ENCODE data around the gene RTP5.

The RTP5 gene

DNA sequence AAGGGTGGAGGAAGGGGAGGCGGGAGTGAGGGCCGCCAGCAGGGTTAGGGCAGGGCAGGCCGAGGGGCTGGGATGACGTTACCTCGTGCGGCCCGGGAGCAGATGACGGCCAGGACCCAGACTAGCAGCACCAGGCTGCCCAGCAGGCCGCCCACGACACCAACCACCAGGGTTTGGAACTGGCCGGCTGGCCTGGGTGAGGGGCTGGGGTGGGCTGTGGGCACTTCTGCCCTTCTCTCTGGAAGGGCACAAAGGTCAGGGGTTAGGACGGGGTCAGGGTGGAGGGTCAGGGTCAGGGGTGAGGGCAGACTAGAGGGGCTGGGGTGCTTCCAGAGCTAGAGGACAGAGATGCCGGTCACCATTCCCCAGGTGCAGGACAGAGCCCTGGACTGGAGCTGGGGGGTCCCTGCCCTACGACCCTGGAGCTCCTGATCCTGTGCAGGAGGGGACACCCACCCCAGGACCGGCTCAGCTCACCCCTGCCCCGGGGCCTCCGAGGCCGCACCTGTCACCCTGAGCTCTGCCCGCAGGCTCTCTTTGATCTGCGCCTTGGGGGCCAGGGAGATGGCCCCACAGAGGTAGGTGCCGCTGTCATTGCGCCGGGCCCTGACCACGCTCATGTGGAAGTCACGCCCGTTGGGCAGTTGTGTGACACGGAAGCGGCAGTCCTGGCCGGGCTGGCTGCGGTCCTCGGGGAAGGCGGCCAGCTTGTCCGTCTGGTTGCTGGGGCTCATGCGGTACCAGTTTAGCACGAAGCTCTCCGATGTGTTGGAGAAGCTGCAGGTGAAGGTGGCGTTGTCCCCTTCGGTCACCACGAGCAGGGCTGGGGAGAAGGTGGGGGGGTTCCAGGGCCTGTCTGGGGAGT, 17.2 kb upstream of the RTP5 start:
- H3K4me1 ChIP-seq (ENCODE audit: control insufficient read depth in 5 of 5, insufficient read depth in 5 of 5, low read length in 5 of 5) = peaks cover 0 to 30% (median 14%) of the 10 kb centered on the region in 5 donors
- no peaks in the 10 kb centered on the region for H3K9me3 ChIP-seq (ENCODE audit: control insufficient read depth in 5 of 5, low read length in 5 of 5)
- no peaks in the 10 kb centered on the region for H3K27me3 ChIP-seq (ENCODE audit: control insufficient read depth in 5 of 5, insufficient read depth in 4 of 5, low read length in 5 of 5)

DNA sequence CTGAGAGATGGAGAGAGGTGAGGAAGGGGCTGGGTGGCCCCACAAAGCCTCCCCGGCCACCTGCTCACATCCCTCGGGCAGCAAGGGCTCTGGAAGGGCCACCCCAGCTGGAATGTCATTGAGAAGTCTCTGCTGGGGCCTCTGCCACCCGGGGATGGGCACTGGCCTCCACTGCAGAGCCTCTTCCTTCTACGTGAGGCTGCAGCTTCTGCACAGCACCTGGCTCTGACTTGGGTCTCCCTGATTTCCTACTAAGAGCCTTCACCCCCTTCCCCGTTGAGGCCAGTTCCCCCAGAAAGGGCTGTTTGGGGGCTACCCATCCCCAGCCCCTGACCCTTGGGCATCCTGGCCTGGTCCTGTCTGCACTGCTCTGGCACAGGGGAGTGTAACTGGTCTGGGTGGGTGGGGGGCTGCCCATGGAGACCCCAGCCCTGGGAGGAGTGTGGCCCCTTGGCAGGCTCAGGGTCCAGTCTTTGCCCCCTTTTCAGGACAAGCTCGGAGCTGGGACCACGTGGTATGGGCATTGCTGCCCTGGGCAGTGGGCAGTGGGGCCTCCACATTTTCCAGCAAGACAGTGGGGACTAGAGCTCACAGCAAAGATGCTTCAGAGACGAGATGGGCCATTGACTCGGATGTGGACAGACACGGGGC, 16.4 kb upstream of the RTP5 start:
- Histone ChIP-seq H3K4me3 (ENCODE audit: low read depth in 1 of 5, low read length in 5 of 5) (no peak overlapping the region), H3K9ac (ENCODE audit: low read length in 5 of 5) (no peak overlapping the region), H3K4me1 (ENCODE audit: control insufficient read depth in 5 of 5, insufficient read depth in 5 of 5, low read length in 5 of 5) (peaks cover 0 to 32% (median 15%) of the 10 kb centered on the region in 5 donors), H3K27me3 (ENCODE audit: control insufficient read depth in 5 of 5, insufficient read depth in 4 of 5, low read length in 5 of 5) (no peaks in the 10 kb centered on the region), H3K27ac (ENCODE audit: low read depth, low read length) (no peak overlapping the region), H3K9me3 (ENCODE audit: control insufficient read depth in 5 of 5, low read length in 5 of 5) (no peaks in the 10 kb centered on the region), H3K36me3 (ENCODE audit: control insufficient read depth in 5 of 5, insufficient read depth in 5 of 5, low read length in 5 of 5) (no peaks in the 10 kb centered on the region)

More for the DNA sequence above, 17.2 kb upstream of the RTP5 start:
- Histone ChIP-seq H3K27ac (ENCODE audit: low read depth, low read length) (no peak overlapping the region), H3K9ac (ENCODE audit: low read length in 5 of 5) (no peak overlapping the region), H3K36me3 (ENCODE audit: control insufficient read depth in 5 of 5, insufficient read depth in 5 of 5, low read length in 5 of 5) (no peaks in the 10 kb centered on the region), H3K4me3 (ENCODE audit: low read depth in 1 of 5, low read length in 5 of 5) (no peak overlapping the region)

DNA sequence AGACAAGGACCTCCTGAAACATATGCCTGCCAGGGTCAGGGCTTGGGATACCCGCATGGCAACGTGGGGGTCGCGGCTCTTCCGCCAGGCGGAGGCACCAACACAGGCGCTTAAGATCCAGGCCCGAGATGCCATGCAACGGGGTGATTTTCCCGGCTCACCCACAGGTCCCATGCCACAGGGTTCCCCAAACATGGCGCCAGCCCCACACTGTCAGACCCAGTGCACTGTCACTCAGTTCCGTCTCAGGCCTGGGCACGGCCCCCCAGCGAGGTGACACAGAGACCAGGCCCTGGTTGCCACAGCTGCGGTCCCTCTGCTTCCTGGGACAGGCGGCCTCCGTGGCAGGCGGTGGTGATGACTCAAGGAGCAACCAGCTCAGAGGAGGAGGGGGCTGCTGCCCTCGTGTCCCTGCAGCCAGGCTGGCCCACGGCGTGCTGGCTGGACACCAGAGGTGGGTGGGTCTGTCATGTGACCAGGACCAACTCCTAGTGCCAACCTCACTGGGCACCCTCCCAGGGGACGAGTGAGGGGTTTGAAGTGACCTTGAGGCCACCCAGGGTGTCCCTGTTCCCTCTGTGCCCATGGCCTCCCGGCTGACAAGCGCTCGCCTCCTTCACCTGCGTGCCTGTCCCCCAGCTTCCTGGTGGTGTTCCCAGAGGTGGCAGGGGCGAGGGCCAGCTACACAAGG, 15.7 kb upstream of the RTP5 start:
- Histone ChIP-seq H3K27me3 (ENCODE audit: control insufficient read depth in 5 of 5, insufficient read depth in 4 of 5, low read length in 5 of 5) (no peaks in the 10 kb centered on the region), H3K9ac (ENCODE audit: low read length in 5 of 5) (no peak overlapping the region), H3K9me3 (ENCODE audit: control insufficient read depth in 5 of 5, low read length in 5 of 5) (no peaks in the 10 kb centered on the region), H3K4me1 (ENCODE audit: control insufficient read depth in 5 of 5, insufficient read depth in 5 of 5, low read length in 5 of 5) (peaks cover 0 to 32% (median 15%) of the 10 kb centered on the region in 5 donors), H3K36me3 (ENCODE audit: control insufficient read depth in 5 of 5, insufficient read depth in 5 of 5, low read length in 5 of 5) (no peaks in the 10 kb centered on the region), H3K27ac (ENCODE audit: low read depth, low read length) (no peak overlapping the region), H3K4me3 (ENCODE audit: low read depth in 1 of 5, low read length in 5 of 5) (no peak overlapping the region)

DNA sequence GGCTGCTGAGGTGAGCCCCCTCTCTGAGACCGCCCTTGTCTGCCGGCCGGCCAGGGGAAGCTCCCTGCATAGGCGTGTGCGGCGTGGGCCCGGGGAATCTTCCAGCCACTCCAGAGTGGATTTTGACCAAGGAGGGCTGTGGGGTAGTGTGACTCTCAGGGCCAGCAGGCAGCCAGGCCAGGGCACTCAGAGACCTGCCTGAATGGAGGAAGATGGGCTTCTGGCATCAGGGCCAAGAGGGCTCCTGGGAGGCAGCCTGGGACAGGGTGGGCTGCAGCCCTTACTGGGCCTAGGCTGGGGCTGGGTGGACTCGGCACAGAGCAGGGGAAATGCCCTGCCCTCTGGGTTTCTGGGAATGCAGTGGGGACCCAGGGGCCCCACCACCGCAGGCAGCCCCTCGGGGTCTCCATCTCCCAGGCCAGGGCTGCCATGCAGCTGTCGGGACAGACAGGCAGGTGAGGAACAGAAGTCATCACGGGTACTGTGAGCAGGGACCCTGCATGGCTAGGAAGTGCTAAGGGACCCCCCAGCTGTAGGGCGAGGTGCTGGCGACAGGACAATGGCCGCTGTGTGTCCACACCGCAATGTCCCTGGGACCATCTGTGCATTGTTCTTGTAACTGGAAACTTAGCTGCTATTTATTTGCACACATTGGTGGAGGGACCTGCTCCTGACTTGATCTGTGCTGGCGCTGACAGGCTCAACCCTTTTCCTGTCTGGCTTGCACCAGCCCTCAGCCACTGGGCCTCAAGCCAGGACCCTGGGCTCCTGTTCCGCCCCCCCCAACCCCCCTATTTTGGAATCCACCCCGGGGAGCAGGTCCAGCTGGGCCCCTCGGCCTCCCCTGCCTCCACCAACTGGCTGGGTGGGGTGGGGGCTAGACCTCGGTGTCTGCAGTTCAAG, 14.9 kb upstream of the RTP5 start:
- Histone ChIP-seq H3K27ac (ENCODE audit: low read depth, low read length) (no peak overlapping the region), H3K27me3 (ENCODE audit: control insufficient read depth in 5 of 5, insufficient read depth in 4 of 5, low read length in 5 of 5) (no peaks in the 10 kb centered on the region), H3K36me3 (ENCODE audit: control insufficient read depth in 5 of 5, insufficient read depth in 5 of 5, low read length in 5 of 5) (no peaks in the 10 kb centered on the region), H3K4me1 (ENCODE audit: control insufficient read depth in 5 of 5, insufficient read depth in 5 of 5, low read length in 5 of 5) (peaks cover 0 to 38% (median 21%) of the 10 kb centered on the region in 5 donors), H3K9me3 (ENCODE audit: control insufficient read depth in 5 of 5, low read length in 5 of 5) (no peaks in the 10 kb centered on the region), H3K9ac (ENCODE audit: low read length in 5 of 5) (no peak overlapping the region), H3K4me3 (ENCODE audit: low read depth in 1 of 5, low read length in 5 of 5) (no peak overlapping the region)

DNA sequence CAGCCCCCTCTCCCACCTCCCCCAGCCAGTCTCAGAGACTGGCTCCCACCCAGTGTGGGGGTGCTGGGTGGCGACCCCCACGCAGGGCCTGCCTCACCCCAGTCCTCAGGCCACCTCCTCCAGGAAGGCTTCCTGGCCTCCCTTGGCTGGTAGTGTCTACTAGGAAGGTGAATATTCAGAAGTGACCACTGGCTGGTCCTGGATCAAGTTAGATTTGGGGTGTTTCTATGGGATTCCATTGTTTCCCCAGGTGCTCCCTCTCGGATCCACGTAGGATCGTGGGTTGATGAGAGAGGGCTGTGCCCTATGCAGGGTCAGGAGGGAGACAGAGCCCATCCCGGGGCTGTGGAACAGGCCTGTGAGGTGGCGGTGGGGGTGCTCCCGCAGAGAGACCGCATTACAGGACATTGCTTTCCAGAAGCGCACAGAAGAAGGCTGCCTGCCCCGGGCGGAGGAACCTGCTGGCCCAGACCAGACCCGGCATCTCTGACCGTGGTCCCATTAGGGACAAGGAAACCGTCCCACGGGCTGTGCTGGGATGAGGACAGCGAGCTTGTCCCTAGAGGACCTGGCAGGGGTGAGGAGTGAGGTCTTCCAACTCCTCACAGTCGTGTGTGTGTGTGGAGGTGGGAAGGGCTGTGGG, 14.2 kb upstream of the RTP5 start:
- Histone ChIP-seq H3K4me3 (ENCODE audit: low read depth in 1 of 5, low read length in 5 of 5) (no peak overlapping the region), H3K9me3 (ENCODE audit: control insufficient read depth in 5 of 5, low read length in 5 of 5) (no peaks in the 10 kb centered on the region), H3K27ac (ENCODE audit: low read depth, low read length) (no peak overlapping the region), H3K4me1 (ENCODE audit: control insufficient read depth in 5 of 5, insufficient read depth in 5 of 5, low read length in 5 of 5) (peaks cover 0 to 45% (median 27%) of the 10 kb centered on the region in 5 donors), H3K9ac (ENCODE audit: low read length in 5 of 5) (no peak overlapping the region), H3K27me3 (ENCODE audit: control insufficient read depth in 5 of 5, insufficient read depth in 4 of 5, low read length in 5 of 5) (no peaks in the 10 kb centered on the region), H3K36me3 (ENCODE audit: control insufficient read depth in 5 of 5, insufficient read depth in 5 of 5, low read length in 5 of 5) (no peaks in the 10 kb centered on the region)

DNA sequence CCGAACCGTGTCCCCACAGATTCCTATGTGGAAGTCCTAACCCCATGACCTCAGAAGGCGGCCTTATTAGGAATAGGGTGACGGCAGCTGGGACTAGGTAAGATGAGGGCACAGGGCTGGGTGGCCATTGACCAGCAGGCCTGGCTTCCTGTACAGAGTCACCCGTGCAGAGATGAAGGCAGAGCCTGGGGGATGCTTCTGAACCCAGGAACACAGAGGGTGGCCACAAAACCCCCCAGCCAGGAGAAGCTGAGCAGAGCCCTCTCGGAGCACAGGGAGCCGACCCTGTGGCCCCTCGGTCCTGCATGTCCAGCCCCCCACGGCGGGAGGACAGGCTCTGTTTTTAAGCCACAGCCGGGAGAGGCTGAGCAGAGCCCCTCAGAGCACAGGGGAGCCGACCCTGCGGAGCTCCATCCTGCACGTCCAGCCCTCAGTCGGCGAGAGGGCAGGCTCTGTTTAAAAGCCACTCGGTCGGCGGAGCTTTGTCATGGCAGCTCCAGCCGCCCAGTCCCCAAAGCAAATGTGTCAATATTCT, 13.6 kb upstream of the RTP5 start:
- H3K4me3 ChIP-seq (ENCODE audit: low read depth in 1 of 5, low read length in 5 of 5) = no peak overlapping the region
- no peaks in the 10 kb centered on the region for H3K9me3 ChIP-seq (ENCODE audit: control insufficient read depth in 5 of 5, low read length in 5 of 5)
- H3K27me3 ChIP-seq (ENCODE audit: control insufficient read depth in 5 of 5, insufficient read depth in 4 of 5, low read length in 5 of 5) = no peaks in the 10 kb centered on the region
- no peak overlapping the region for H3K9ac ChIP-seq (ENCODE audit: low read length in 5 of 5)
- H3K27ac ChIP-seq (ENCODE audit: low read depth, low read length) = no peak overlapping the region
- no peaks in the 10 kb centered on the region for H3K36me3 ChIP-seq (ENCODE audit: control insufficient read depth in 5 of 5, insufficient read depth in 5 of 5, low read length in 5 of 5)
- H3K4me1 ChIP-seq (ENCODE audit: control insufficient read depth in 5 of 5, insufficient read depth in 5 of 5, low read length in 5 of 5) = peaks cover 0 to 50% (median 28%) of the 10 kb centered on the region in 5 donors

DNA sequence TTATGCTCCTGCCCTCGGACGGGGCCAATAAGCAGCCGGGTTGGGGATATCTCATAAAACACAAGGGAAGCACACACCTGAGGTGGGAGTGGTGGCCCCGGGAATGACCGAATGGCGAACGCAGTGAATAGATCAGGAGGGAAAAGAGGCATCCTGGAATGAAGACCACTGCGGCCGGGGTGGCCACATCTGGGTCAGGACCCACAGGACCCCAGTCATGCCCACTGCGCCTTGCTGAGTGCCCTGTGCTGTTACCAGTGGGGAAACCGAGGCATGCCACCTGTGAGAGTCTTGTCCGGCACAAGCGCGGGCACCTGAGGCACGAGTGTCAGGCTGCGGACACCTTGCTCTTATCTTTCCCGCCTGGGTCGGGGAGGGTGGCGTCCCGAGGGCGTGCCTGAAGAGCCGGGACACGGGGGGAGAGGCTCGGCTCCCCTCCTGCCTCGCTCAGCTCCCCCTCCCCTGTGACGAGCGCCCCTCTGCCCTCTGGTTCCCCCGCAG, 12.4 kb upstream of the RTP5 start:
- Histone ChIP-seq H3K9me3 (ENCODE audit: control insufficient read depth in 5 of 5, low read length in 5 of 5) (no peaks in the 10 kb centered on the region), H3K4me3 (ENCODE audit: low read depth in 1 of 5, low read length in 5 of 5) (peak overlapping the region in 1 of 5 donors; percentile 21), H3K36me3 (ENCODE audit: control insufficient read depth in 5 of 5, insufficient read depth in 5 of 5, low read length in 5 of 5) (no peaks in the 10 kb centered on the region), H3K4me1 (ENCODE audit: control insufficient read depth in 5 of 5, insufficient read depth in 5 of 5, low read length in 5 of 5) (peaks cover 0 to 50% (median 28%) of the 10 kb centered on the region in 5 donors), H3K9ac (ENCODE audit: low read length in 5 of 5) (peak overlapping the region in 1 of 5 donors; percentile 35), H3K27ac (ENCODE audit: low read depth, low read length) (no peak overlapping the region), H3K27me3 (ENCODE audit: control insufficient read depth in 5 of 5, insufficient read depth in 4 of 5, low read length in 5 of 5) (peaks cover 0 to 6% (median 0%) of the 10 kb centered on the region in 5 donors)

DNA sequence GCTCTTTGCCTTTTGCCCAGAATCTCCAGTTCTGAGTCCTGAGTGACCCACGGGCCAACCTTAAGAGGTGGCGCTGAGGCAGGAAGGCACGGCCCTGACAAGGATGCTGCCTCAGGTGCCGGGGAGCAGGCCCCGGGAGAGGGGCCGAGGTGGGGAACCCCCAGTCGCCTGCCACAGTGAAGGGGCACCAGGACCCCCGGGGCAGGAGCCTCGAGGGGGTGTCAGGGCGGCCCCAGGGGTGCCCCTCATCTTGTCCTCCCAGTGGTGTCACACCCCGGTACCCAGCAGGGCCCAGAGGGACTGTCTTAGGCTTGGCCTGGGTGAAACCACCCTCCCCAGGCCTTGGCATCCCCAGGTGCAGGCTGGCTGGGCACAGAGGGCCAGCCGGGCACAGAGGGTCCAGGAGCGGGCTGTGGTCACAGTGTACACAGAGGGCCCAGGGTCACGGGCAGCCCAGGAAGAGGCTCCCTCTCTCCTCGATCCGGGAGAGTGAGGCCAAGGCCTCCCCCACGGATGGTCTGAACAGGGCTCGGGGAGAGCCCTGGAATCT, 11.9 kb upstream of the RTP5 start:
- no peak overlapping the region for H3K27ac ChIP-seq (ENCODE audit: low read depth, low read length)
- H3K27me3 ChIP-seq (ENCODE audit: control insufficient read depth in 5 of 5, insufficient read depth in 4 of 5, low read length in 5 of 5) = peaks cover 0 to 6% (median 0%) of the 10 kb centered on the region in 5 donors
- peak overlapping the region in 1 of 5 donors; percentile 35 for H3K9ac ChIP-seq (ENCODE audit: low read length in 5 of 5)
- peaks cover 0 to 50% (median 28%) of the 10 kb centered on the region in 5 donors for H3K4me1 ChIP-seq (ENCODE audit: control insufficient read depth in 5 of 5, insufficient read depth in 5 of 5, low read length in 5 of 5)
- H3K9me3 ChIP-seq (ENCODE audit: control insufficient read depth in 5 of 5, low read length in 5 of 5) = no peaks in the 10 kb centered on the region
- no peaks in the 10 kb centered on the region for H3K36me3 ChIP-seq (ENCODE audit: control insufficient read depth in 5 of 5, insufficient read depth in 5 of 5, low read length in 5 of 5)
- H3K4me3 ChIP-seq (ENCODE audit: low read depth in 1 of 5, low read length in 5 of 5) = no peak overlapping the region
